ES-I3 (cell line): ENCODE data around the gene LGALS7.
"Not testable (repeated sequence)": the region's sequence is repeated elsewhere in the genome, so short reads cannot be mapped to it uniquely, and the experiment has no call there.

Experiments used
- H3K36me3 ChIP-seq: 2 replicates; pipeline ENCODE4 v1.6.1; 2013; ENCODE audit warnings: mild to moderate bottlenecking, low read length, control low read depth, moderate library complexity; ENCODE audit not compliant: insufficient read depth
- H3K4me1 ChIP-seq: 2 replicates; pipeline ENCODE4 v1.6.1; 2013; ENCODE audit warnings: mild to moderate bottlenecking, control low read depth, low read length; ENCODE audit not compliant: insufficient read depth
- H3K9ac ChIP-seq: 2 replicates; pipeline ENCODE4 v1.6.1; 2013; ENCODE audit warnings: low read depth, mild to moderate bottlenecking, low read length, moderate library complexity
- H3K9me3 ChIP-seq: 2 replicates; pipeline ENCODE4 v1.6.1; 2013; ENCODE audit warnings: mild to moderate bottlenecking, low read length, moderate library complexity; ENCODE audit not compliant: control insufficient read depth, insufficient read depth

Gene LGALS7

DNA sequence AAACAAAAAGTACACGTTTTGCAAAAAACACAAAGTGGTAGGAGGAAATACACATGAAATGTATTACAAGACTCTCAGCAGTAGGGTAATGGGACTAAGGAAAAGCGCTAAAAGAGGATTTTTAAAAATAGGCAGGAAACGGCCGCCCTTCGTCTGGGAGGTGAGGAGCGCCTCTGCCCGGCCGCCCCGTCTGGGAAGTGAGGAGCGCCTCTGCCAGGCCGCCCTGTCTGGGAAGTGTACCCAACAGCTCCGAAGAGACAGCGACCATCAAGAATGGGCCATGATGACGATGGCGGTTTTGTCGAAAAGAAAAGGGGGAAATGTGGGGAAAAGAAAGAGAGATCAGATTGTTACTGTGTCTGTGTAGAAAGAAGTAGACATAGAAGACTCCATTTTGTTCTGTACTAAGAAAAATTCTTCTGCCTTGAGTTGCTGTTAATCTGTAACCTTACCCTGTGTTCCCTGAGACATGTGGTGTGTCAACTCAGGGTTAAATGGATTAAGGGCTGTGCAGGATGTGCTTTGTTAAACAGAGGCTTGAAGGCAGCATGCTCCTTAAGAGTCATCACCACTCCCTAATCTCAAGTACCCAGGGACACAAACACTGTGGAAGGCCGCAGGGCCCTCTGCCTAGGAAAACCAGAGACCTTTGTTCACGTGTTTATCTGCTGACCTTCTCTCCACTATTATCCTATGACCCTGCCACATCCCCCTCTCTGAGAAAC lies 34.2 kb upstream of the LGALS7 start:
- not testable (repeated sequence) for H3K9me3 ChIP-seq, H3K36me3 ChIP-seq, H3K4me1 ChIP-seq, H3K9ac ChIP-seq

GRCh38 chr19:38806371-38806770 lies 33.1 kb upstream of the LGALS7 start:
- no peaks in the 10 kb centered on the region for H3K9me3 ChIP-seq
- no peaks in the 10 kb centered on the region for H3K4me1 ChIP-seq
- H3K9ac ChIP-seq, result no peak overlapping the region
- no peaks in the 10 kb centered on the region for H3K36me3 ChIP-seq

DNA sequence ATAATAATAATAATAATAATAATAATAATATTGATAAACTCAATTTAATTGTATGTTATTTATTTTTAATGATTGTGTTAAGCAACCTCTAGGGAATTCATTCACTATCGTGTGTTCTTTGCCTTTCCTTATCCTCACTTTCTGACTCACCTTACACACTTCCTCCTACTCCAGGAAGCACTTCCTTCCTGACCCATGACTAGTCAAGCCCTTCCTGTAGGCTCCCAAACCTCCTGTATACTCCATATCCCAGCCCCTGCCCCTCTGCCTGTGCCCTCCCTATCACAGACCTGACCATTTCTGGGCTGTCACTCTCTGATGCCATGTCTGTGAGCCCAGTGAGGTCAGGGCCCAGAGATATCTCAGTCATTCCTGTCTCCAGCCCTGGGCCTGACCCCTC lies 31.9 kb upstream of the LGALS7 start:
- H3K4me1 ChIP-seq, result no peaks in the 10 kb centered on the region
- no peaks in the 10 kb centered on the region for H3K9me3 ChIP-seq
- H3K9ac ChIP-seq, result no peak overlapping the region
- H3K36me3 ChIP-seq, result no peaks in the 10 kb centered on the region

- no peaks in the 10 kb centered on the region for H3K36me3 ChIP-seq
- H3K9ac ChIP-seq, result no peak overlapping the region
- peaks cover 5% of the 10 kb centered on the region for H3K9me3 ChIP-seq
- H3K4me1 ChIP-seq, result no peaks in the 10 kb centered on the region
These were observed 30.2 kb upstream of the LGALS7 start for GRCh38 chr19:38803543-38803942.

DNA sequence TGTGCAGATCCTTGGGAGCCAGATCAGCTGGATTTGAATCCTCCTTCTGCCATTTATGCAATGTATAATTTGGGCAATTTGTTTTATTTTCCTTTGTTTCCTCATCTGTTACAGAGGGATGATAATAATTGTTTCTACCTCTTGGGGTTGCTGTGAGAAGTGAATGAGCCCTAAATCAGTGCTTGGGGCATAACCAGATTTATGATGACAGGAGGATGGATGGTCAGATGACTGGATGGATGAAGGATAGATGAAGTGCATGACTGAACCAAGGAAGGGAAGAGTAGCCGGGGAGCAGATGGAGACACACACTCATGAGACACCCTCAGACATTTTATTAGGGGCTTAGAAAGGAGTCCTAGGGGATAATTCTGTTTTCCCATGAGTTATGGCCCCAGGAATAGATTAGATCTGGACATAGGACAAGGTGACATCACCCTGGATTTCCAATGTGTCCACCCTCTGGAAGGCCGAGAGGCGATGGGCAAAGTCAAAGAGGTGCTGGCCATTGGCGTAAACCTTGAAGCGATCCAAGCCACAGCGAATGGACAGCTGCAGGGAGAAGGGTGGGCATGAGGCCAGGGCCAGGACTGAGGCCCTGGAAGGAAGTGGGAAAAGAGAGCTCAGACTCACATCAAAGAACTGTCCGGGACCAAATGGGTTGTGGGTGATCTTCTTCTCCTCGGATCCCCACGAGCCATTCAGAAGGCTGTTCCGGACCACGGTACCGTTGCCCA lies 28.2 kb upstream of the LGALS7 start:
- Histone ChIP-seq H3K9me3 (peaks cover 5% of the 10 kb centered on the region), H3K9ac (no peak overlapping the region), H3K36me3 (no peaks in the 10 kb centered on the region), H3K4me1 (no peaks in the 10 kb centered on the region)

GRCh38 chr19:38800577-38801347 lies 27.4 kb upstream of the LGALS7 start:
- Histone ChIP-seq H3K9me3 (peaks cover 5% of the 10 kb centered on the region), H3K4me1 (no peaks in the 10 kb centered on the region), H3K9ac (no peak overlapping the region), H3K36me3 (no peaks in the 10 kb centered on the region)

GRCh38 chr19:38799104-38799503 lies 25.8 kb upstream of the LGALS7 start:
- Histone ChIP-seq H3K4me1 (no peaks in the 10 kb centered on the region), H3K36me3 (no peaks in the 10 kb centered on the region), H3K9me3 (peaks cover 5% of the 10 kb centered on the region), H3K9ac (no peak overlapping the region)

DNA sequence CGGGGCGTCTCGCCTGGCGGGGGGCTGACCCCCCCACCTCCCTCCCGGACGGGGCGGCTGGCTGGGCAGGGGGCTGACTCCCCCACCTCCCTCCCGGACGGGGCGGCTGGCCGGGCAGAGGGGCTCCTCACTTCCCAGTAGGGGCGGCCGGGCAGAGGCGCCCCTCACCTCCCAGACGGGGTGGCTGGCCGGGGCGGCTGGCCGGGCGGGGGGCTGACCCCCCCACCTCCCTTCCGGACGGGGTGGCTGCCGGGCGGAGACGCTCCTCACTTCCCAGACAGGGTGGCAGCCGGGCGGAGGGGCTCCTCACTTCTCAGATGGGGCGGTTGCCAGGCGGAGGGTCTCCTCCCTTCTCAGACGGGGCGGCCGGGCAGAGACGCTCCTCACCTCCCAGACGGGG lies 24.5 kb upstream of the LGALS7 start:
- H3K9me3 ChIP-seq, H3K36me3 ChIP-seq, H3K9ac ChIP-seq, H3K4me1 ChIP-seq: not testable (repeated sequence)

DNA sequence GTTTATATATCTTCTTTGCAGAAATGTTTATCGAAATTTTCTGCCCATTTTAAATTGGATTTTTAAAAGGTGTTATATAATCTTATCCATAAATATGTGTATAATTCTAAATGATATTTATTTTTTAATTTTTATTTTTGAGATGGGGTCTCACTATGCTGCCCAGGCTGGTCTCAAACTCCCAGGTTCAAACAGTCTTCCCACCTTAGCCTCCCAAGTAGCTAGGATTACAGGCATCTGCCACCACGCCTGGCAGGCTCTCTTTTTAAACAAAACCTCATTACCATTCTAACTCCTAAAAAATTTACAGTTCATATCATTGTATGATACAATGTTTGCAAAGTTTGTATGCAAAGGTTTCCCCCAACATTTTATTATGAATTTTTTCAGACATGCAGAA lies 22.8 kb upstream of the LGALS7 start:
- H3K4me1 ChIP-seq, result peaks cover 3% of the 10 kb centered on the region; the same call in 1 of the 2 replicates
- no peak overlapping the region for H3K9ac ChIP-seq
- H3K36me3 ChIP-seq, result no peaks in the 10 kb centered on the region
- H3K9me3 ChIP-seq, result peaks cover 5% of the 10 kb centered on the region

GRCh38 chr19:38795549-38795948 lies 22.2 kb upstream of the LGALS7 start:
- Histone ChIP-seq H3K4me1 (peaks cover 3% of the 10 kb centered on the region; the same call in 1 of the 2 replicates), H3K9ac (no peak overlapping the region), H3K36me3 (no peaks in the 10 kb centered on the region), H3K9me3 (peaks cover 5% of the 10 kb centered on the region)

DNA sequence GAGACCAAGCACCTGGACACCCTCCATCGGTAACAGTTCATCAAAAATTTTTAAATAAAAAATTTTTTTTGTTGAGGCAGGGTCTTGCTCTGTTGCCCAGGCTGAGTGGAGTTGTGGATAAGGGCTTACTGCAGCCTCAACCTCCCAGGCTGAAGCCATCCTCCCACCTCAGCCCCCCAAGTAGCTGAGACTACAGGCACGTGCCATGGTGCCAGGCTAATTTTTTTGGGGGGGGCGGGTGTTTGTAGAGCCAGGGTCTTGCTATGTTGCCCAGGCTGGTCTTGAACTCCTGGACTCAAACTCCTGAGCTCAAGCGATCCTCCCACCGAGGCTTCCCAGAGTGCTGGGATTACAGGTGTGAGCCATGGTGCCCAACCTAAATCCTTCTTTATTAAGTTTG lies 20.4 kb upstream of the LGALS7 start:
- no peaks in the 10 kb centered on the region for H3K36me3 ChIP-seq
- H3K9ac ChIP-seq, result no peak overlapping the region
- peaks cover 3% of the 10 kb centered on the region; the same call in 1 of the 2 replicates for H3K4me1 ChIP-seq
- peaks cover under 1% of the 10 kb centered on the region; the same call in 1 of the 2 replicates for H3K9me3 ChIP-seq

GRCh38 chr19:38793177-38793576 lies 19.9 kb upstream of the LGALS7 start:
- Histone ChIP-seq H3K9ac (no peak overlapping the region), H3K4me1 (peaks cover 3% of the 10 kb centered on the region; the same call in 1 of the 2 replicates), H3K9me3 (no peaks in the 10 kb centered on the region), H3K36me3 (no peaks in the 10 kb centered on the region)

- no peaks in the 10 kb centered on the region for H3K9me3 ChIP-seq
- 0 out of 2 replicates have a peak overlapping the region, but pooled peaks have one; percentile 13 for H3K9ac ChIP-seq
These were observed 19.2 kb upstream of the LGALS7 start for GRCh38 chr19:38792250-38793111.

More at GRCh38 chr19:38792250-38793111, 19.2 kb upstream of the LGALS7 start:
- no peaks in the 10 kb centered on the region for H3K36me3 ChIP-seq
- H3K4me1 ChIP-seq, result peaks cover 3% of the 10 kb centered on the region; the same call in 1 of the 2 replicates
